HuH-7.5 (cell line): ENCODE measurements around the gene ZNF626.
"Not testable (repeated sequence)": the region's sequence is repeated elsewhere in the genome, so short reads cannot be mapped to it uniquely, and the experiment has no call there.

Source experiments
- DNase-seq: peaks from one replicate; pipeline ENCODE4 v3.0.0; 2011; ENCODE audit warnings: low spot score

The ZNF626 gene

GRCh38 chr19:20661150-20661819 is at the start of gene ZNF626:
TSS of gene ZNF626 (minus strand) at chr19:20661571. CDS start at chr19:20661446, 125 bp downstream.
- peak; percentile 71 for DNase-seq

- DNase-seq, result no peak
Measured at GRCh38 chr19:20669263-20669662, 7.9 kb upstream of the ZNF626 start.

GRCh38 chr19:20667281-20667680 is 5.9 kb upstream of the ZNF626 start:
- no peak for DNase-seq

- DNase-seq, result no peak
Measured at GRCh38 chr19:20664901-20665781, 3.8 kb upstream of the ZNF626 start.

- DNase-seq, result not testable (repeated sequence)
Measured at GRCh38 chr19:20664475-20664874, 3.1 kb upstream of the ZNF626 start.

- no peak for DNase-seq
Measured at GRCh38 chr19:20662421-20663105, 1.2 kb upstream of the ZNF626 start.

- no peak for DNase-seq
Measured at GRCh38 chr19:20660473-20661140, 764 bp downstream of the ZNF626 start.

- DNase-seq, result no peak
Measured at GRCh38 chr19:20640545-20640944, 20.8 kb downstream of the ZNF626 start.

- DNase-seq, result no peak
Measured at GRCh38 chr19:20640023-20640422, 21.3 kb downstream of the ZNF626 start.

- DNase-seq, result not testable (repeated sequence)
Measured at GRCh38 chr19:20624560-20624959, 36.8 kb downstream of the ZNF626 start.

GRCh38 chr19:20616071-20616470 is 45.3 kb downstream of the ZNF626 start:
- DNase-seq, result no peak

GRCh38 chr19:20614971-20615370 is 46.4 kb downstream of the ZNF626 start:
- not testable (repeated sequence) for DNase-seq

- no peak for DNase-seq
Measured at GRCh38 chr19:20612711-20613316, 48.6 kb downstream of the ZNF626 start.

GRCh38 chr19:20611866-20612265 is 49.5 kb downstream of the ZNF626 start:
- DNase-seq, result no peak

GRCh38 chr19:20607943-20608342 is 53.4 kb downstream of the ZNF626 start:
- no peak for DNase-seq
